WTC11 (cell line): Measurements from ENCODE around the gene RAMACL.

Experiments
- ELF4 ChIP-seq: sonication (generic); formaldehyde crosslinking; IDR thresholded peaks from 2 replicates; pipeline ENCODE4 v1.8.1; 2022; ENCODE audit warnings: low read depth, mild to moderate bottlenecking, moderate library complexity, missing genetic modification reagents
- ESRRA ChIP-seq: sonication (generic); formaldehyde crosslinking; IDR thresholded peaks from 2 replicates; pipeline ENCODE4 v1.8.1; 2022; ENCODE audit warnings: mild to moderate bottlenecking, missing genetic modification reagents, borderline replicate concordance
- IRF2 ChIP-seq: sonication (generic); formaldehyde crosslinking; IDR thresholded peaks from 2 replicates; pipeline ENCODE4 v1.8.0; 2022; ENCODE audit warnings: low read depth, missing genetic modification reagents, borderline replicate concordance
- JUN ChIP-seq: sonication (generic); formaldehyde crosslinking; IDR thresholded peaks from 2 replicates; pipeline ENCODE4 v1.8.0; 2023; ENCODE audit warnings: mild to moderate bottlenecking, missing genetic modification reagents
- MYBL2 ChIP-seq: sonication (generic); formaldehyde crosslinking; IDR thresholded peaks from 2 replicates; pipeline ENCODE4 v1.8.1; 2023; ENCODE audit warnings: mild to moderate bottlenecking, moderate library complexity, missing genetic modification reagents
- NR1H2 ChIP-seq: sonication (generic); formaldehyde crosslinking; IDR thresholded peaks from 2 replicates; pipeline ENCODE4 v1.9.0; 2021; ENCODE audit warnings: mild to moderate bottlenecking, moderate library complexity, missing genetic modification reagents
- ZNF138 ChIP-seq: sonication (generic); formaldehyde crosslinking; conservative IDR thresholded peaks from 2 replicates; pipeline ENCODE4 v1.8.1; 2022; ENCODE audit warnings: mild to moderate bottlenecking, moderate library complexity, missing genetic modification reagents
- TF ChIP-seq, protein P1 (sequence below): fragments of 200-600 bp; IDR thresholded peaks from 2 replicates; pipeline ENCODE4 v1.8.0; 2022; ENCODE audit warnings: antibody characterized with exemption
- TF ChIP-seq, protein P2 (sequence below): sonication (generic); formaldehyde crosslinking; IDR thresholded peaks from 2 replicates; pipeline ENCODE4 v1.8.1; 2023; ENCODE audit warnings: mild to moderate bottlenecking, moderate library complexity, missing genetic modification reagents
- TF ChIP-seq, protein P3 (sequence below): fragments of 250-450 bp; sonication (Bioruptor Pico); IDR thresholded peaks from 2 replicates; pipeline ENCODE4 v2.1.2; 2022; ENCODE audit warnings: mild to moderate bottlenecking, moderate library complexity

DNA sequence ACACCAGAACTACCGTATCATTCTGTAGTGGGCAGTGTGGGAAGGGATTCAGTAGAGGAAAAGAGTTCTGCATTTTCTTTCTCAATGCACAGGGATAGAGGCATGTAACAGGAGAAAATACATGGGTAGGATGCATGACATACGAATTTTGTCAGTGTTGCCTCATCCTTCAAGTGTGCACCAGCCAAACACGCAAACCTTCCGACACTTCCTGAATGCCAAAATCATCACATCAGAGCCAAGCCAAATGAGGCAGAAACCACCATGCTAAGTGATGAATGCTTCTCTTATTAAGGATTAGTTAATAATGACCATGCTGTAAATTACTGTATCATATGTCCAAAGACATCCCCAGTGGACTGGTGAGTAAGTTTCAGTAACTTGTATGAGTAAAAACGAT lies 27.3 kb downstream of the RAMACL start:
- TF ChIP-seq NR1H2 (CRISPR knock-in tag) = no peak
- TF ChIP-seq, protein P1, sequence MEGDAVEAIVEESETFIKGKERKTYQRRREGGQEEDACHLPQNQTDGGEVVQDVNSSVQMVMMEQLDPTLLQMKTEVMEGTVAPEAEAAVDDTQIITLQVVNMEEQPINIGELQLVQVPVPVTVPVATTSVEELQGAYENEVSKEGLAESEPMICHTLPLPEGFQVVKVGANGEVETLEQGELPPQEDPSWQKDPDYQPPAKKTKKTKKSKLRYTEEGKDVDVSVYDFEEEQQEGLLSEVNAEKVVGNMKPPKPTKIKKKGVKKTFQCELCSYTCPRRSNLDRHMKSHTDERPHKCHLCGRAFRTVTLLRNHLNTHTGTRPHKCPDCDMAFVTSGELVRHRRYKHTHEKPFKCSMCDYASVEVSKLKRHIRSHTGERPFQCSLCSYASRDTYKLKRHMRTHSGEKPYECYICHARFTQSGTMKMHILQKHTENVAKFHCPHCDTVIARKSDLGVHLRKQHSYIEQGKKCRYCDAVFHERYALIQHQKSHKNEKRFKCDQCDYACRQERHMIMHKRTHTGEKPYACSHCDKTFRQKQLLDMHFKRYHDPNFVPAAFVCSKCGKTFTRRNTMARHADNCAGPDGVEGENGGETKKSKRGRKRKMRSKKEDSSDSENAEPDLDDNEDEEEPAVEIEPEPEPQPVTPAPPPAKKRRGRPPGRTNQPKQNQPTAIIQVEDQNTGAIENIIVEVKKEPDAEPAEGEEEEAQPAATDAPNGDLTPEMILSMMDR = no peak
- TF ChIP-seq ZNF138 (CRISPR knock-in tag) = no peak
- TF ChIP-seq MYBL2 (CRISPR knock-in tag) = no peak
- TF ChIP-seq, protein P2, sequence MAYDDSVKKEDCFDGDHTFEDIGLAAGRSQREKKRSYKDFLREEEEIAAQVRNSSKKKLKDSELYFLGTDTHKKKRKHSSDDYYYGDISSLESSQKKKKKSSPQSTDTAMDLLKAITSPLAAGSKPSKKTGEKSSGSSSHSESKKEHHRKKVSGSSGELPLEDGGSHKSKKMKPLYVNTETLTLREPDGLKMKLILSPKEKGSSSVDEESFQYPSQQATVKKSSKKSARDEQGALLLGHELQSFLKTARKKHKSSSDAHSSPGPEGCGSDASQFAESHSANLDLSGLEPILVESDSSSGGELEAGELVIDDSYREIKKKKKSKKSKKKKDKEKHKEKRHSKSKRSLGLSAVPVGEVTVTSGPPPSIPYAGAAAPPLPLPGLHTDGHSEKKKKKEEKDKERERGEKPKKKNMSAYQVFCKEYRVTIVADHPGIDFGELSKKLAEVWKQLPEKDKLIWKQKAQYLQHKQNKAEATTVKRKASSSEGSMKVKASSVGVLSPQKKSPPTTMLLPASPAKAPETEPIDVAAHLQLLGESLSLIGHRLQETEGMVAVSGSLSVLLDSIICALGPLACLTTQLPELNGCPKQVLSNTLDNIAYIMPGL (CRISPR knock-in tag) = no peak
- TF ChIP-seq JUN (CRISPR knock-in tag) = no peak
- TF ChIP-seq ESRRA = no peak
- TF ChIP-seq ELF4 (CRISPR knock-in tag) = no peak
- TF ChIP-seq IRF2 = no peak
- TF ChIP-seq, protein P3, sequence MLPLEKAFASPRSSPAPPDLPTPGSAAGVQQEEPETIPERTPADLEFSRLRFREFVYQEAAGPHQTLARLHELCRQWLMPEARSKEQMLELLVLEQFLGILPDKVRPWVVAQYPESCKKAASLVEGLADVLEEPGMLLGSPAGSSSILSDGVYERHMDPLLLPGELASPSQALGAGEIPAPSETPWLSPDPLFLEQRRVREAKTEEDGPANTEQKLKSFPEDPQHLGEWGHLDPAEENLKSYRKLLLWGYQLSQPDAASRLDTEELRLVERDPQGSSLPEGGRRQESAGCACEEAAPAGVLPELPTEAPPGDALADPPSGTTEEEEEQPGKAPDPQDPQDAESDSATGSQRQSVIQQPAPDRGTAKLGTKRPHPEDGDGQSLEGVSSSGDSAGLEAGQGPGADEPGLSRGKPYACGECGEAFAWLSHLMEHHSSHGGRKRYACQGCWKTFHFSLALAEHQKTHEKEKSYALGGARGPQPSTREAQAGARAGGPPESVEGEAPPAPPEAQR (CRISPR knock-in tag) = no peak
